Heart left ventricle (tissue), 13 donors: ENCODE measurements around the gene MAN2A1.

ENCODE experiments used
- CTCF ChIP-seq, 12 donors: fragments of 200-600 bp; sonication (generic) in 4 of 12; IDR thresholded peaks; one replicate each; pipeline versions ENCODE4 v1.5.0 to v1.8.0; 2018 to 2022; ENCODE audit warnings: antibody characterized with exemption in 12 of 12, mild to moderate bottlenecking in 5 of 12
- POLR2A ChIP-seq, 2 donors: fragments of 450-650 bp; IDR thresholded peaks; one replicate each; pipeline ENCODE4 v1.6.1; 2017; ENCODE audit warnings: antibody characterized with exemption in 2 of 2, mild to moderate bottlenecking in 2 of 2, moderate library complexity in 2 of 2
- donor health status: ischemic (EF 13 %, LVEDD 7.1; RV severe dilation, severe dysfunction).
- donor health status: DM: no; HTN: yes; CAD: no.
- donor health status: DM: no; HTN: no; CAD: no.
- donor health status: ischemic (EF 25% LVEDD 6.9; RV normal size, moderate dysfunction).
- donor health status: ischemic (EF 25% LVEDD 5.7; RV mildly dilated, moderate dysfunction).
- donor health status: ischemic (EF 35%, LVEDD 5.7; RV mildly dilated, moderate dysfunction).
- donor health status: nonischemic (EF 11% LVEDD 7.7; RV severe dilation, severe dysfunction).
- donor health status: DM: yes; HTN: yes; CAD: no.
- donor health status: PGD.
- donor health status: ischemic (EF 29% LVEDD 5.4; RV normal size, mild dysfunction).
- donor health status: nonischemic (EF 23%, LVEDD 6.1; RV moderate dilation, normal function).

DNA sequence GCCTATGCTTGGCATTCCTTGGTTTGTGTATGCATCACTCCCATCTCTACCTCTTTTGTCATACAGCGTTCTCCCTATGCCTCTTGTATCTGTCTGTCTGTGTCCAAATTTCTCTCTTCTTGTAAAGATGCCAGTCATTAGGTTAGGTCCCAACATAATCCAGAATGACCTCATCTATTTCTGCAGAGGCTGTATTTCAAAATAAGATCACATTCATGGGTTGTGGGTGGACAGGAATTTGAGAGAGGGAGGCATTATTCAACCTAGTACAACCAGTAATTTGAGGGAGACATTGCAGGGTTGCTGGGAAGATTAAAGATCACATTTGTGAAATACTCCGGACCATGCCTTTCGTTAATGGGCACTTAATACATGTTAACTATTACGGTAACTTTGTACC lies 155.0 kb downstream of the MAN2A1 start:
- no peak for TF ChIP-seq CTCF (IDR thresholded peaks at IDR 0.05)
- no peak for TF ChIP-seq POLR2A (IDR thresholded peaks at IDR 0.05)
